SHP77 (cell line): ENCODE results near the gene BTNL8.

ENCODE experiments used
- DNase-seq, 2 experiments: peaks; one replicate each; lab custom pipeline; 2025; lab: John Stamatoyannopoulos, UW

BTNL8 gene

GRCh38 chr5:180960209-180960608, 61.2 kb downstream of the BTNL8 start:
- DNase-seq: no peak

- no peak for DNase-seq
These were observed 70.4 kb downstream of the BTNL8 start for GRCh38 chr5:180969406-180969805.

GRCh38 chr5:180970336-180970735, 71.4 kb downstream of the BTNL8 start:
- DNase-seq: no peak

- DNase-seq: no peak
These were observed 71.9 kb downstream of the BTNL8 start for GRCh38 chr5:180970875-180971274.

- no peak for DNase-seq
These were observed 75.8 kb downstream of the BTNL8 start for GRCh38 chr5:180974612-180975315.

GRCh38 chr5:180975338-180975737, 76.4 kb downstream of the BTNL8 start:
- DNase-seq: no peak

GRCh38 chr5:180976518-180976917, 77.6 kb downstream of the BTNL8 start:
- no peak for DNase-seq

GRCh38 chr5:180977852-180978251, 78.9 kb downstream of the BTNL8 start:
- no peak for DNase-seq

GRCh38 chr5:180982008-180982741, 83.2 kb downstream of the BTNL8 start:
- DNase-seq: no peak

- DNase-seq: no peak
These were observed 89.1 kb downstream of the BTNL8 start for GRCh38 chr5:180988016-180988415.

GRCh38 chr5:180988592-180988991, 89.6 kb downstream of the BTNL8 start, which contains the start of gene BTNL3:
TSS of gene BTNL3 (plus strand) at chr5:180988846. CDS start at chr5:180989029, 183 bp downstream.
- DNase-seq: no peak

- no peak for DNase-seq
These were observed 91.3 kb downstream of the BTNL8 start for GRCh38 chr5:180990086-180990881.

- DNase-seq: no peak
These were observed 91.9 kb downstream of the BTNL8 start for GRCh38 chr5:180990882-180991242.
